CD4-positive, alpha-beta T cell treated with Interleukin-6 at 100 ng/mL for 8 hours (primary cell): ENCODE measurements around the gene THRB.

Experiments
- DNase-seq: peaks from one replicate; pipeline ENCODE4 v3.0.0-alpha.2; 2020; ENCODE audit warnings: mixed read lengths, low spot score

Gene THRB

DNA sequence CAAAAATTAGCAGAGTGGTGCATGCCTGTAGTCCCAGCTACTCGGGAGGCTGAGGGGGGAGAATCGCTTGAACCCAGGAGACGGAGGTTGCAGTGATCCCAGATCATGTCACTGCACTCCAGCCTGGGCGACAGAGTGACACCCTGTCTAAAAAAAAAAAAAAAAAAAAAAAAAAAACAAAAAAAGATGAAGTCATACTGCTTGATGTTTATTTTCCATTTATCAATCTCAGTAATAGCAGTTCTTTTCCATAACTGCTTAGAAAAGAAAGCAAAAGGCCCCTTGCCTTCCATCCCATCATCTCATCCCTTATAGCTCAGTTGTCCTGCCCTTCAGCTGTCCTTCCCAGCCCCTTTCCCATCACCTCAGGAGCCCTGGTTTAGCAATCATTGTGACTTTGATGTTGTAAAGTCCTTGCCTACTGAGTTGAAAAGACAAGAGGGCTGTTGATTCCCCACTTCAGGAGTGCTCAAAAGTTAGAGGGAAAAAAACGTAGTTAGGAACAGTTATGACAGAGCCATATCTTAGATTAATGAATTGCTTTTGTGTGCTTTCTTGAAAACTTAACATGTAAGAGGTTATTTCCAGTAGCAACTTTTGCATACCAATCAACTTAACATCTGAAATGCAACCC lies 18.0 kb upstream of the THRB start:
- no peak for DNase-seq

DNA sequence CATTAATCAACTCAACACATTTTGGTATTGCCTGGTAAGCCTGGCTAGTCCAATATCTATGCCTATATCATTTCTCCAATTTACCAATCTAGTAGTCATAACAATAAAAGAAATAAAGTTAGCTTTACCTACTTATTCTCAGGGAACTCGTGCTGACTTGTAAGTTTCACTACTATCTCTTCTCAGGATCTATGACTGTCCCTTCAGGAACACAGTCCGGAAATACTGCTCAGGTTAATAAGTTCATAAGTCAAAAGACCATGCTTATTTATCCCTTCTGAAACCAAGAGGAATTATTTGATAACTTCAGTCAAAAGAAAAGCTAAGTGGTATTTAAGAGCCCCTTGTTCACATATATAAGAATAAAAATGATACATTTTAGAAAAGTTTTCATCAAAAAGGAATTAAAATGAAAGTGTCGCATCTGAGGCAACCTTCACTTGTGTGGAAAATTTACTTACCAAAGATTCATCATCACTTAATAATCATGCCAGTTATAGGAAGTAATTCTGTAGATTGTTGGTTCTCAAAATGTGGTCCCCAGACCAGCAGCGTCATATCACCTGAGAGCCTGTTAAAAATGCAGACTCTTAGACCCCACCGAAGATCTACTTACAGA lies 15.5 kb upstream of the THRB start:
- DNase-seq = no peak

DNA sequence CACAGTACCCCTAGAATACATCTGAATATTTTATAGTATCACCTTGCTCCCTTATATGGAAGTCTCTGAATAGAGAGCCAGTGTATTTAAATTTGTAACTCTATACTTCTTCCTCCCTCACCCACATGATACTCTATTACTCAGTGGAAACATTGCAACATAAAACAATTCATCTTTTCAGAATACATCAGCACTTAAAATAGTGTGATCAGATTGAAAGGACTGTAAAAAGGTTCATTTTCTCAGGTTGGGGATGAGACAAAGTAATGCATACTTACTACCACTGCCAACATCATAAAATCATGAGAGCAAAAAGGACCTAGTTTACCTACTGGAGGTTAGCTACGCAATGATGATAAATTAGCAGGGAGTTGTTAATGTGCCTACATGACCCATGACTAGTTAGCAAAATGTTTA lies 13.8 kb upstream of the THRB start:
- no peak for DNase-seq

DNA sequence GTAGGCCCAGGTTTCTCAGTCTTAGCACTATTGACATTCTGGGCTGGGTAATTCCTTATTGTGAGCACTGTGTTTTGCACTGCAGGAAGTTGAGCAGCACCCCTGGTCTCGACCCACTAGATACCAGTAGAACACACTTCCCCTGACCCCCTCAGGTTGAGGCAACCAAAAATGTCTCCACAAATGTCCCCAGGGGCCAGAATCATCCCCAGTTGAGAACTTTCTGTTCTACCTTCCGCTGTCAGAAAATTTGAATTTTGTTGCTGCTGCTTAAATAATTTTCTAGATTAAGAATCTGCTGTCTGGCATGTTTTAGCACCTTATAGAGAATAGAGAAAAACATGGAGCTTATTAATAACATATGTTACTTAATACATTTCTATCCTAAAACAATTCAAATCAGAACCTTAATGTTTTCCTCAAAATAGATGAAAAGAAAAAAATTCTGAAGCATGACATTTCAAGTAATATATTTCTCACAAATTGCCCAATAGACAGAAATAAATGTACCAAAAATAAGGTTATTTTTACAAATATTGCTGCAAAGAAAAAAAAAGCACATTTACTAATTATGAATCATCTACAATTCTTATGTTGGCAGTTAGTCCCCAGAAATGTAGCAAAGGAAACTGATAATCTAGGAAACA lies 13.2 kb upstream of the THRB start:
- DNase-seq = no peak

DNA sequence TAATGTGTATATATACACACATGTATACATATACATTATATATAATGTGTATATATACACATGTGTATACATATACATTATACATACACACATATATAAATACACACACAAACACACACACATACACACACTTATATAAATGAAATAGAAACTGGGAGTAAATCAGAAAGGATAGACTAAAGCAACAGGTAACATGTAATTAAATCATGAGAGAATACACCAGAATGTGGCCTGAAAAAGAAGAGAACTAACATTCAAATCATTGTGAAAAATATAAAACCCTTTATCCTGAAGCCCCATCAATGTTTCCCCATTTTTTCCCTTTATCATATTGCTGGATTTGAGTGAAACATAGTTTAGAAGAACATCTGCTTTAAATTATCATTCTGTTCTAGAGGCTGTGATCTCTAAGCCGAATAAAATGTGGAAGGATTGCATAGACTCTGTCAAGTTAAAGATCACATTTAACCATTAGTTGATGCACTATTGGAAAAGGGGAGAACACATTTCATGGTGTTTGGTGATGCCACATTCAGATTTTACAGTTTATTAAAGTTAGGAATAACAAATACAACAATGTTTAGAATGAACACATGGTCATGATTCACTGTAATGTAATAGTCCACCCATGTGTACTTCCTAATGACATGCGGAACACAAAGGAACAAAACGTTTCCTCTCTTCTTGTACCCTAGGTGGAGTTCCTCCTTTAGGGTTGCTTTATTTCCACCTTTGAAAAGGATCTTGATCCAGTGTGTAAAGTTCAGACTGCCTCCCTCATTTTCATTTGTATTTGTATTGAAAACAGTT lies 12.5 kb upstream of the THRB start:
- no peak for DNase-seq

DNA sequence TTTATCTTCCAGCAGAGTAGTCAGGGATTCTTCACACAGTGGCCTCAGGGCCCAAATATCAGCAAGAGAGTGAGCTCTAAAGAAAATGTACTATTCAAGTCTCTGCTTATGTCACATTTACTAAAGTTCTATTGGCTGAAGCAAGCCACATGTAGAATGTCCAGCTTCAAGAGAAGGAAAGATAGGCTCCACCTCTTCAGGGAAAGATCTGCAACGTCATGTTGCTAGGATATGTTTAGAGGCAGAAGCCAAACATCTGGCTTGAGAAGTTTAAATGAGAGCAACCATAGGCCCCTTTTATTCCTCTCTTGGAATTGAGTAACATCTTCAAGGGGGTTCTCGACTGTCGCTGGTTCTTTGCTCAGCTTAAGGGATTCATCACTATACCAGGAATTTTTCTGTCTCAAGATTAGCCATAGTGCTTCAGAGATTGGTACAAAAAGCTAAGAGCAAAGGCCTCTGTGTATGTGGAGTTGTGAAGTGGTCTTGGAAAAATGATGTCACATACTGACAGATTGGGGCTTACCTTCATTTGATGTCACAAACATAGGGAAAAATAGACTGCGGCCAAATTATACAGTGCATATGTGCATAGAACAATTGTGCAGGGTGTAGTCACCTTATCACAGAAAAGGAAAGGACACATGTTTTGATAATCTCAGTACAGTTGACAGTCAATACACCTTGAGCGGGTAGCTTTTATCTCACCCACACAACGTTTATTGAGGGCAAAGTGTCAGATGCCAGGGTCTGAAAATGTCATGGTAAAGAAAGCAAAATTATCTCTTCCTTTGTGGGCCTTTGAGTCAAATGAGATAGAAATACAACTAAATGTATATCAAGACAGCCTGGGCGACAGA lies 11.3 kb upstream of the THRB start:
- no peak for DNase-seq

DNA sequence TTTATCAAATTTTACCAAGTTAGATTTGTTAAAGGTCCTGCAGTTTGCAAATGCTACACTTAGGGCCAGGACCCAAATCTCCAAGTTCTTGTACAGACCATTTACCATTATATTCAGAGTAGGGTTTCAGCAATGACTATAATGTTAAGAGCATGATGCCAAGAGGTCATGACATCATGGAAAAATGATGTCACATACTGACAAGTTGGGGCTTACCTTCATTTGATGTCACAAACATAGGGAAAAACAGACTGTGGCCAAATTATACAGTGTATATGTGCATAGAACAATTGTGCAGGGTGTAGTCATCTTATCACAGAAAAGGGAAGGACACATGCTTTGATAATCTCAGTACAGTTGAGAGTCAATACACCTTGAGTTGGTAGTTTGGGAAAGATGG lies 10.1 kb upstream of the THRB start:
- no peak for DNase-seq

DNA sequence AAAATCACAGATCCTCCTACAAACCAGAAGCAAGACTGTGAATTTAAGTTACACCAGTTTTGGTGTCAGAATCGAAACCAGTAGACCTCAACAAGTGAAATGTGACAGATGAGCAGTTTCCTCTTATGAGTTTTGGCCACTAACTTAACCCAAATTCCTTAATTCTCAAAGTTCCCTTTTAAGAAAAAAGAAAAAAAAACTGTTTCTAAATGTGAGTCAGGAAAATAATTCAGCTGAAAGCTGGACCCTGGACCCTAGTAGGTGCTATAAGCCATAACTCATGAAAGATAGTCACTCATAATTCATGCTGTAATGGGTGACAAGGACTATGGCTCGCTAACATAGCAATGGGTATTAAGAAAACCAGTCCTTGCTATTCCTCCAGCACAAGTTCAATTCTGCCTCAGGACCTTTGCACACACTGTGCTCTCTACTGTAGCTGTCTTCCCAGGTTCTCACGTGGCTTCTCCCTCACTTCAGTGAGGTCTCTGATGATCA lies 9.0 kb upstream of the THRB start:
- DNase-seq = no peak

DNA sequence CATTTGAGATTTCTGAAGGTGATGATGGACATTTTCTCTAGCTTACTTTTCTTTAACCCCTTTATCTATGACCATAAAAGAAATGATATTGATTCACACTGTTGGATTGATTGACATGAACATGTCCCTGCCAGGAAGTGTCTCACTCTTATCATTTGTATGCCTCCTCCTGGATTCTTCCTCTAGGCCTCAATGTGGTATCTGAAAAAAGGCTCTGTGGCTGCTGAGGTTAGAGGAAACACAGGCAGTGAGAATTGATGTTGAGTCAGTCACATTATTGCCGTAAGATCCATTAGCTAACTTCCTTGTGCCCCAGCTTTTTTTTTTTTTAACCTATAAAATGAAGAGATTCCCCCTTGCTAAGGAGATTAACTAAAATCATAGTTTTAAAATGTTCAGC lies 8.0 kb upstream of the THRB start:
- no peak for DNase-seq

DNA sequence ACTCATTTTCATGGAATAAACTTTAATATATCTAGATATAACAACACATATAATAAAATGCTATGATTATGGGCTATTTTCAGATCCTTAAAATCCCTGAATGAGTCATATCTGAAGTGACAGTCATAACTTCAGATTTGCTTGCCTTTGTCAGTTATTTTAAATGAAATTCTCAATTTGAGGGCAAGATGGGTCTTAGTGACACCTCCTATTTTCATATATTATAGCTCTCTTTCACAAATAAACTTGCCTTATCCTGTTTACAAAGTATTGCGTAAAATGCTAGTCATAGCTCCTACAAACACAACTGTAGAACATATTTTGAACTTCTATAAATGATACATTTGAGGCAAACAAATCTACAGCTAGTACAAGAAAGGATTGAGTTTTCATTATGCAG lies 6.2 kb upstream of the THRB start:
- no peak for DNase-seq

DNA sequence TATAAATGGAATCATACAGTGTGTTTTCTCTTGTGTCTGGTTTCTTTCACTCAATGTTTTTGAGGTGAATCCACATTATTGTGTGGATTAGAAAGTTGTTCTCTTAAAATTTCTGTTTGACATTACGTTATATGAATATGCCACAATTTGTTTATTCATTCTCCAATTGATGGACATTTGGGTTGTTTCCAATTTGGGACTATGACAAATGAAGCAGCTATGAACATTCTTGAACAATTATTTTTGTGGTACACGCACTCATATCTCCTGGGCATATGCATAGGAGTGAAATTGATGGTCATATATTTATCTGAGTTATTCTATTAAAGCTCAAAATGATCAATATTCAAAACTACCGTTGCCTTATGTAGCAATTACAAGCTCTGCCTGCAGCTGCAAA lies 5.3 kb upstream of the THRB start:
- DNase-seq = no peak

DNA sequence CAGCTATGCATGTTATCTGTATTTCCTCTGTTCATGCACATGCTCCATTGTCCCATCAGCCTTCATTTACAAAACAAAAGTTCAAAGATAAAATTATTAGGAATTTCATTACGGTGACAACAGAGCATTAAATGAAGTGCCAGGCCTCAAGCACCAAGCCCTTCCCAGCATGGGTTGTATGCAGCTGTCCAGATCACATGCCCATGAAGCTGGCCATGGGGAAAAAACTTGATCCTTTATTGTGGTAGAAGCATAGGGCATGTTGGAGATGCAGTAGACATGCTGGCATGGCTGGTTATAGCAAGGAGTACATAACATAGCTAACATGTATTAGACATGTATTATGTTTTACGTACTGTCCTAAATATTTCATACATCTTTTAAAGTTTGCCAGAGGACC lies 4.1 kb upstream of the THRB start:
- DNase-seq = no peak

DNA sequence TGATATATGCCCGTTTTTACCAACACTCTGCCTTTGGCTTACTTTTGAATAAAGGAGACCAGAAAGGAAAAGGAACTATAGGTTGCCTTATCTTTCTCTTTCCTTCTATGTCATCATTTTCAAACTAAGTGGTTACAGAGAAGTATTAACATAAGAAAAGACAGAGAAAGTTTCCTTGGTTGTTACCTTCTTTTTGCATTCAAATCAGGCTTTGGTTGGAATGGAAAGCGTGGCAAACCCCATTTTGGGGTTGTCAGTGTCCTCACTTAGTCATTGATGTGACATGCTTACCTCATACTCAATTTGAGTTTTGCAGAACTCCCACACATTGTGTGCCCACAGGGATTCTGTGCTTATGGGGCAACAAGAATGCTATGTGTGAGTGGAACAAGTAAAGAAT lies 3.7 kb upstream of the THRB start:
- no peak for DNase-seq

DNA sequence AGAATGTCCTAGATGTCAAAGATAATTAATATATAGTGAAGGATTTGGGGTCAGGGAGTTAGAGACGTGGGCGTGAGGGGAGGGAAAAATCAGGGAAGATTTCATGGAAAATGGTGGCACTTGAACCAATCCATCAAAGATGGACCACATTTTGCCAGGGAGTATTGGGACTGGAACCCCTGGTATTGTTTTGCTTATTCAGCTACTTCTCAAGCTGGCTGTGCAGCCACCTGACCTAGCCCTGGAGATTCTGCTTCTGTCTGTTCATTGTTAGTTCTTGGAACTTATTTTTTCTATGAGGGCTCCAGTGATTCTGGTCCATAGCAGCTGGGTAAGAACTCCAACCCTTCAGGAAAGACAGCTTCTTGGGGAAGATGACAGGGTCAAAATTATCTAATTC lies 3.3 kb upstream of the THRB start:
- no peak for DNase-seq

DNA sequence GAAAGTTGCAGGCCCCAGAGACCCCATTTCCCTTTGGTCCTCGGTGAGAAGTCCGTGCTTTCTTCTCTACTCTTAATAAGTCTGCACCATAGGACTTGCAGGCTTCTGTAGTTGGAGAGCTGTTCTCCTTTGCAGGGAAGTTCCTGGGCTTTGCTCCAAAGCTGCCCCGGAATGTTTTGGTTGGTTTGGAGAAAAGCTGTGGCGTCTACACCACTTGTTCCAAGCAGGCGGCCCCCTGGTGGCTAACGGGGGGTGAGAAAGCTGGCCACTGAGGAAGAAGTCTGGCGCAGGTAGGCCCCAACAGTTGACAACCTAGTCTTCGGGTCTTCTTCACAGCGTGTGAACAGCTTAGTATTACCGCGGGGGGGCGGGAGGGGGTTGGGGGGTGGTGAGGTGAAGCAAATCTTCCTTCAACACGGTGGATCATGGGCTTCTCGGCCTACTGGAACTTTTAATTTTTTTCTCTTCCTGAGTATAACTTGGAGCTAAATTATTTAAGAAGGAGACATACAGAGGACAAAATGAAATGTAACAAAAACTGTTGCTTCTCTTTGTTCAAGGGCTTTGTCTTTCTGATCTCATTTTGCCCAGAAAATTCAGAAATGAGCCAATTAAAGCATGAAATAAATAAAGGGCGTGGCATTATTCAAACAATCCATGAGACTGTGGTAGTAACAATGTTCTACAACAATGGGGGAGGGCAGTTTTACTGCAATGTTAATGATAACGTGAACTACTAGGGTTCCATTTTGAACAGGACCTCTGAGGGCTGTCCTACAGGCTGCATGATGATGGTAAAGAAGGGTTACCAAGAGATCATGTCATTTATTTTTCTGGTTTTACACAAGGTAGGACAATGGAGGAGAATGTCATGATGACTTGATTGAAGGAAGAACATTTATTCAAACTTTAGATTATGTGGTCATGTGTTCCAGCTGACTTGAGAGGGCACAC lies 2.2 kb upstream of the THRB start:
- DNase-seq = no peak

DNA sequence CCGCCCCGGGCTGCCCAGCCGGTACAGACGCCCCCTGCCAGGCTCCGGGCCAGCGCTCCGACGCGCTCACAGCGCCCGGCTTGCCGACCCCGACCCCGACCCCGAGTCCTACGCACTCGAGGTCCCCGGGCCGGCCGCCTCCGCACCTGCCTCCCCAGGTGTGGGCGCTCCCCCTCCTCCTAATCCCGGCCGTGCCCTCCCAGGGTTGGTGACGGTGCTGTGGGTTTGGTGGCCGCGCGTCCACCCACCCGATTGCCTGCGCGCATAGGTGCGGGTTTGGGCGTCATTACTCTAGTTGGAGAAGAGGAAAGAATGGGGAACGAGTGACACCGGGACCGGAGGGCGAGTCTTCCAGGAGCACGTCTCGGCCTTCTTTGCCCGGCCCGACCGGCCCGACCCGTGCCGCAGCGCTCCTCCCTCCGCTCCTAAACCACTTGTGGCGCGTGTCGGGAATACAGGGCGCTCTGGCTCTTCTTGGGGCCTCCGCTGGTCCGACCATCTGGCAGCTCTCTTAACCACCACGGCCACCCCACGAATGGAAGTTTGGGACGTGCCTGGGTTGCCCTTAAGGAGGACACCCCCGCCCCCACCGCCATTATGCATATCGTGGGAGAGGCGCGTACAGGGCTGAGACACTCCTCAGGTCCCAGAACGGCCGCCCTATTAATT lies 810 bp upstream of the THRB start:
- DNase-seq = no peak

DNA sequence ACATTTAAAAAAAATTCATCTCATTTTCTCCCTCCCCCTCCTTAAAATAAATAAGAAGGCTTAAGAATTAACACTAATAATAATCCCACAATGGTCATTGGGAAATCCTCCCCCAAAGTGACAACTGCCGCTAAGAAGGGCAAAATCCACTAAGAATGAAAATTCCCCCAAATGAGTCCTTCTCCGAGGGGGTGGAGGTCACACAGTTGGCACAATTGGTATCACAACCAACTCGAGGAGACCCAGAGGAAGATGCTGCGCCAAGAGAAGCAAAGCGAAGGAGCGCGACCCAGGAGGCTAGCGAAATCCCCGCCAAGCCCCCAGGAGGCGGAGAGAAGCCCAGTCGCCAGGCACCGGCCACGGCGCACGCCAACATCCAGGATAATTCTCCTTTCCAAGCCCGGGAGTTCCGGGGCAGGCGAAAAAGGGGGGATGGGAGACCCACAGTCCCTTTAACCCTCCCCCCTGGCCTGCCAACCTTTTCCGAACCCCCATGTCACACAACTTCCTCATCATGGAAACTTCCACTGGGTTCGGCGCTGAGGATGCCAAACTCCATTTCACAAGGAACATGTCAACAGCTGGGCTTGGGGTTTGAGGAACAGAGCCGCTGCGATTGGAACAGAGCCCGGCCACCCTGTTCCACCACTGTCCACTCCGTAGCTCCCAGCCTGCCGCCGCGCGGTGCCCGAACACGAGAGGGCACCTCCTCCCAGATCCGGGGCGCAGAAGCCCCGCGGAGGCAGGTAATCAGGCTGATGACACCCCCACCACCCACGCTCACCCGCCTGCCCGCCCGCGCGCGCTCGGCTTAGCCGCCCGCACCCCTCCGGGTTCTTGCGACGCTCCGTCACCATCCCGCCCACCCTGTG lies 668 bp downstream of the THRB start:
- DNase-seq = no peak

DNA sequence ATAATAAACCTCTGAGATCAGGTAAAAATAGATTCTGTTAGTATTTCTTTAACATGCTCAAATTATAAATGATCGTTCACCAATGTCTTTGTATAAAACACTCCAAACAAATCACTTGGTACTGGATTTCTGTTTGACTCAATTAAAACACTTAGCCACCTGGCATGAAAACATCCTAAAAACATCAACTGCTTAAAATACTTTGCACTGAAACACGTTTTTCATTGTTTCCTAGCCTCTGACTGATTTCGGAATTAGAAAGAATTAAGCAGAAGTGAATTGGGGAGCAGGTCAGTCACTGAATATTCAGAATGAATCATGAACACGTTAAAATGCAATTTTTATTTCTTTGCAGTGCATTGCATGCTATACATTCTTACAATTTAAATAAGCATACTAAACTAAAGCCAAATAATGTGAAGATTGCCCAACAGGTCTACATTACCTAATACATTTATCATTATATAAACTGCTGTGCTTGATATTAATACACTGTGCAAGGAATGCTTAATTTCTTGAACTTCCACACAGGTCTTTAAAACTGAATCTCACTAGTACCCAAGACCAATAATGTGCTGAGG lies 1.6 kb downstream of the THRB start:
- no peak for DNase-seq

DNA sequence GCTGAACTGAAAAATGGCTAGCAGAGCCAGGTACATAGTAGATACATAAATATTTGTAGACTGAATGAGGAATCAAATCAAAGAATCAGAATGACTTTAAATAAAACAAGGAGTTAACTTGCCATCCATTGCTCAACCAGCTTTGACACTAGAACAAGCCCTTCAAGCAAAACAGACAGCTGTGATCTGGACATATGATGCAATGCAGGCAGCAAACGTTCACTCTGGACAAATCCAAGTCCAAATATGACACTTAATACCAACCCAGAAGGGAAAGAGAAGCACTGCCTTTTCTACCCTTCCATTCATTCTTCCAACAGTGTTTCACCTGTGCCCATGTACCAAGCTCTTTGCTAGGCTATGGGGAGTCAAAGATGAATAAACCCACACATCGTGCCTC lies 4.5 kb downstream of the THRB start:
- DNase-seq = no peak
